ENCODE results near the gene STING1. TPM values are rescaled to one million over a fixed set of nuclear protein-coding genes. Genes with fewer than 3 reads are reported as not detected.

STING1 gene
- total and polyA plus RNA-seq, 8 donors, result 6.1 to 23.7 (median 11.6) TPM

- peaks cover 10 to 24% (median 15%) of the 10 kb centered on the region in 4 donors for H3K4me1 ChIP-seq
- WGBS, 5 donors, result 56 to 69% (median 63%) methylated on average over 8 of the region's 8 CpGs
- H3K9me3 ChIP-seq, result no peaks in the 10 kb centered on the region
- peak; percentile 54 to 76 for DNase-seq
- H3K36me3 ChIP-seq, result no peaks in the 10 kb centered on the region
- H3K27ac ChIP-seq, result peak overlapping the region; percentile 32 to 79 (median 74)
- TF ChIP-seq POLR2A (IDR thresholded peaks at IDR 0.05) (no peak), POLR2AphosphoS5 (IDR thresholded peaks at IDR 0.05) (peak in 1 of 3 donors; percentile 39)
- H3K4me3 ChIP-seq, result no peak overlapping the region
- H3K27me3 ChIP-seq, result no peaks in the 10 kb centered on the region
- intact Hi-C loops (cut with DNase I; ENCODE audit: low total_unique reads), result no loop called here
Observed at GRCh38 chr5:139458580-139459407, 23.8 kb downstream of the STING1 start.

- Histone ChIP-seq H3K4me3 (no peak overlapping the region), H3K4me1 (peaks cover 10 to 24% (median 15%) of the 10 kb centered on the region in 4 donors), H3K36me3 (no peaks in the 10 kb centered on the region), H3K9me3 (no peaks in the 10 kb centered on the region), H3K27me3 (no peaks in the 10 kb centered on the region), H3K27ac (no peak overlapping the region)
- intact Hi-C loops (cut with DNase I; ENCODE audit: low total_unique reads), result no loop called here
- no peak for DNase-seq
- TF ChIP-seq CTCF (IDR thresholded peaks at IDR 0.05), result no peak
- TF ChIP-seq POLR2A (IDR thresholded peaks at IDR 0.05), result no peak
- no peak for TF ChIP-seq EP300 (IDR thresholded peaks at IDR 0.05)
- TF ChIP-seq POLR2AphosphoS5 (IDR thresholded peaks at IDR 0.05), result no peak
- 89 to 95% (median 93%) methylated on average over 5 of the region's 5 CpGs for WGBS, 5 donors
Observed at GRCh38 chr5:139457653-139458306, 24.8 kb downstream of the STING1 start.

- Histone ChIP-seq H3K9me3 (no peaks in the 10 kb centered on the region), H3K4me3 (no peak overlapping the region), H3K27me3 (no peaks in the 10 kb centered on the region), H3K4me1 (peaks cover 10 to 24% (median 15%) of the 10 kb centered on the region in 4 donors), H3K27ac (no peak overlapping the region), H3K36me3 (no peaks in the 10 kb centered on the region)
- DNase-seq, result no peak
- no peak for TF ChIP-seq POLR2A (IDR thresholded peaks at IDR 0.05)
- no peak for TF ChIP-seq POLR2AphosphoS5 (IDR thresholded peaks at IDR 0.05)
- TF ChIP-seq CTCF (IDR thresholded peaks at IDR 0.05), result no peak
- no peak for TF ChIP-seq EP300 (IDR thresholded peaks at IDR 0.05)
- intact Hi-C loops (cut with DNase I; ENCODE audit: low total_unique reads), result no loop called here
- WGBS, 5 donors, result 90 to 96% (median 92%) methylated on average over 5 of the region's 5 CpGs
Observed at GRCh38 chr5:139457241-139457640, 25.3 kb downstream of the STING1 start.

- no peaks in the 10 kb centered on the region for H3K36me3 ChIP-seq
- intact Hi-C loops (cut with DNase I; ENCODE audit: low total_unique reads), result no loop called here
- no peak overlapping the region for H3K4me3 ChIP-seq
- no peaks in the 10 kb centered on the region for H3K9me3 ChIP-seq
- H3K27ac ChIP-seq, result no peak overlapping the region
- DNase-seq, result no peak
- TF ChIP-seq POLR2A (IDR thresholded peaks at IDR 0.05) (no peak), EP300 (IDR thresholded peaks at IDR 0.05) (no peak), CTCF (IDR thresholded peaks at IDR 0.05) (no peak), POLR2AphosphoS5 (IDR thresholded peaks at IDR 0.05) (no peak)
- WGBS, 5 donors, result 92 to 95% (median 93%) methylated on average over 11 to 12 of the region's 12 CpGs
- H3K4me1 ChIP-seq, result peaks cover 10 to 24% (median 15%) of the 10 kb centered on the region in 4 donors
- H3K27me3 ChIP-seq, result no peaks in the 10 kb centered on the region
Observed at GRCh38 chr5:139456776-139457175, 25.8 kb downstream of the STING1 start.
